Measurements from ENCODE around the gene SUSD1.
"Not testable (repeated sequence)": the region's sequence is repeated elsewhere in the genome, so short reads cannot be mapped to it uniquely, and the experiment has no call there.

Gene SUSD1

DNA sequence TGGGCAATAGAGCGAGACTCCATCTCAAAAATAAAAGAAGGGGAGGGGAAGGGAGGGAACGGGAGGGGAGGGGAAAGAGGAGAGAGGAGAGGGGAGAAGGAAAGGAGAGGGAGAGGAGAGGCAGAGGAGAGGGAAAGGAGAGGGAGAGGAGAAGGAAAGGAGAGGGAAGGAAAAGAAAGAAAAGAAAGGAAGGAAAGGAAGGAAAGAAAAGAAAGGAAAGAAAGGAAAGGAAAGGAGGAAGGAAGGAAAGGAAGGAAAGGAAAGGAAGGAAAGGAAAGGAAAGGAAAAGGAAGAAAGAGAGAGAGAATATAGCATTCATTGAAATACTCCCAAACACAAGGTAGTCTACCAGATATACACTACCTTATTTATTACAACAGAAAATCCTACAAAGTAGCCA, 44.8 kb downstream of the SUSD1 start:
- no peak overlapping the region for H3K27ac ChIP-seq
- no peak overlapping the region for H3K4me3 ChIP-seq (IDR thresholded peaks at IDR 0.05; ENCODE audit: insufficient read depth, low read depth, low read length)
- H3K4me1 ChIP-seq (ENCODE audit: low read depth, poor library complexity, severe bottlenecking), result no peaks in the 10 kb centered on the region
- TF ChIP-seq, protein P1, sequence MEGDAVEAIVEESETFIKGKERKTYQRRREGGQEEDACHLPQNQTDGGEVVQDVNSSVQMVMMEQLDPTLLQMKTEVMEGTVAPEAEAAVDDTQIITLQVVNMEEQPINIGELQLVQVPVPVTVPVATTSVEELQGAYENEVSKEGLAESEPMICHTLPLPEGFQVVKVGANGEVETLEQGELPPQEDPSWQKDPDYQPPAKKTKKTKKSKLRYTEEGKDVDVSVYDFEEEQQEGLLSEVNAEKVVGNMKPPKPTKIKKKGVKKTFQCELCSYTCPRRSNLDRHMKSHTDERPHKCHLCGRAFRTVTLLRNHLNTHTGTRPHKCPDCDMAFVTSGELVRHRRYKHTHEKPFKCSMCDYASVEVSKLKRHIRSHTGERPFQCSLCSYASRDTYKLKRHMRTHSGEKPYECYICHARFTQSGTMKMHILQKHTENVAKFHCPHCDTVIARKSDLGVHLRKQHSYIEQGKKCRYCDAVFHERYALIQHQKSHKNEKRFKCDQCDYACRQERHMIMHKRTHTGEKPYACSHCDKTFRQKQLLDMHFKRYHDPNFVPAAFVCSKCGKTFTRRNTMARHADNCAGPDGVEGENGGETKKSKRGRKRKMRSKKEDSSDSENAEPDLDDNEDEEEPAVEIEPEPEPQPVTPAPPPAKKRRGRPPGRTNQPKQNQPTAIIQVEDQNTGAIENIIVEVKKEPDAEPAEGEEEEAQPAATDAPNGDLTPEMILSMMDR (conservative IDR thresholded peaks at IDR 0.05; ENCODE audit: low read depth, low read length), result no peak
- H3K36me3 ChIP-seq (ENCODE audit: insufficient read depth), result no peaks in the 10 kb centered on the region
- H3K9ac ChIP-seq, result no peak overlapping the region
- H4K20me1 ChIP-seq (ENCODE audit: insufficient read depth), result no peaks in the 10 kb centered on the region
- no peak overlapping the region for H2AFZ ChIP-seq (ENCODE audit: low read depth)
- H3K4me2 ChIP-seq, result no peak overlapping the region
- H3K27me3 ChIP-seq (ENCODE audit: insufficient read depth, low read depth), result no peaks in the 10 kb centered on the region
- H3K79me2 ChIP-seq (ENCODE audit: insufficient read depth, low read depth), result no peaks in the 10 kb centered on the region

DNA sequence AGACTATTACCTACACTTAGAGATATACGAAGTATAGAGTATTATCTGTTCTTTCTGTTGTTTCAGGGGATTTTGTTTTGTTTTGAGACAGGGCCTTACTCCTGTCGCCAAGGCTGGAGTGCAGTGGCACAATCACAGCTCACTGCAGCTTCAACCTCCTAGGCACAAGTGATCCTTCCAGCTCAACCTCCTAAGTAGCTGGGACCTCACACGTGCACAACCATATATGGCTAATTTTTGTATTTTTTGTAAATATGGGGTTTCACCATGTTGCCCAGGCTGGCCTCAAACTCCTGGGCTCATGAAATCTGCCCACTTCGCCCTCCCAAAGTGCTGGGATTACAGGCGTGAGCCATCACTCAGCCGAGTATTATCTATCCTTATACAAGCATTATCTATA, 45.9 kb downstream of the SUSD1 start:
- TF ChIP-seq, protein P1 (conservative IDR thresholded peaks at IDR 0.05; ENCODE audit: low read depth, low read length), result no peak
- H3K36me3 ChIP-seq (ENCODE audit: insufficient read depth), result no peaks in the 10 kb centered on the region
- no peaks in the 10 kb centered on the region for H3K4me1 ChIP-seq (ENCODE audit: low read depth, poor library complexity, severe bottlenecking)
- H3K27me3 ChIP-seq (ENCODE audit: insufficient read depth, low read depth), result no peaks in the 10 kb centered on the region
- no peaks in the 10 kb centered on the region for H4K20me1 ChIP-seq (ENCODE audit: insufficient read depth)
- H3K4me2 ChIP-seq, result no peak overlapping the region
- no peak overlapping the region for H3K27ac ChIP-seq
- no peaks in the 10 kb centered on the region for H3K79me2 ChIP-seq (ENCODE audit: insufficient read depth, low read depth)
- H2AFZ ChIP-seq (ENCODE audit: low read depth), result no peak overlapping the region
- H3K4me3 ChIP-seq (IDR thresholded peaks at IDR 0.05; ENCODE audit: insufficient read depth, low read depth, low read length), result no peak overlapping the region
- H3K9ac ChIP-seq, result no peak overlapping the region

DNA sequence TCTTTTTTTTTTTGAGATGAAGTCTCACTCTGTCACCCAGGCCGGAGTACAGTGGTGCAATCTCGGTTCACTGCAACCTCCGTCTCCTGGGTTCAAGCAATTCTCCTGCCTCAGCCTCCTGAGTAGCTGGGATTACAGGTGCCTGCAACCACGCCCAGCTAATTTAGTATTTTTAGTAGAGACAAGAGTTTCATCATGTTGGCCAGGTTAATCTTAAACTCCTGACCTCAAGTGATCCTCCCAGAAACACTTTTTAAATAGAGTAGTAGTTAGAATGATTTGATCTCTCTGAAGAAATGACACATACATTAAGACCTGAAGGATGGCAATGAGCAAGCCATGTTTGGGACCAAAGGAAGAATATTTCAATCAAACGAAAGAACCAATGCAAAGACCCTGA, 46.7 kb downstream of the SUSD1 start:
- H3K4me3 ChIP-seq (IDR thresholded peaks at IDR 0.05; ENCODE audit: insufficient read depth, low read depth, low read length); H3K27me3 ChIP-seq (ENCODE audit: insufficient read depth, low read depth); H3K9ac ChIP-seq; H3K79me2 ChIP-seq (ENCODE audit: insufficient read depth, low read depth); H3K4me1 ChIP-seq (ENCODE audit: low read depth, poor library complexity, severe bottlenecking); H3K4me2 ChIP-seq; H2AFZ ChIP-seq (ENCODE audit: low read depth); H3K36me3 ChIP-seq (ENCODE audit: insufficient read depth); H4K20me1 ChIP-seq (ENCODE audit: insufficient read depth); H3K27ac ChIP-seq: not testable (repeated sequence)

DNA sequence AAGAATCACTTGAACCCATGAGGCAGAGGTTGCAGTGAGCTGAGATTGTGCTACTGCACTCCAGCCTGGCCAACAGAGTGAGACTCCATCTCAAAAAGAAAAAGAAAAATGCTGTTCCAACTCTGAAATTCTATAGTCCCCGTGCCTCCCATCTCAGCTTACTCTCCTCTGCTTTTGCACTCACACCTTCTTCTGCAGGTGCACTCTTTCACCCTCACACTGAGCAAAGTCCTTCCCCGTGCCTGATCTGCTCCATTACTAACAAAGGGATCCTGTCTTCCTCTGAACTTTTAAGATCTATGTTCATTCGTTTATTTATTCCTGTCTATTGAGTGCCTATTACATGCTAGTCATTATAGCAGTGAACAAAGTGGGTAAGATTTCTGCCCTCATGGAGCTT, 47.8 kb downstream of the SUSD1 start:
- Histone ChIP-seq H2AFZ (ENCODE audit: low read depth) (no peak overlapping the region), H3K4me2 (no peak overlapping the region), H3K4me3 (IDR thresholded peaks at IDR 0.05; ENCODE audit: insufficient read depth, low read depth, low read length) (no peak overlapping the region), H3K4me1 (ENCODE audit: low read depth, poor library complexity, severe bottlenecking) (no peaks in the 10 kb centered on the region), H4K20me1 (ENCODE audit: insufficient read depth) (no peaks in the 10 kb centered on the region), H3K9ac (no peak overlapping the region), H3K27ac (no peak overlapping the region), H3K79me2 (ENCODE audit: insufficient read depth, low read depth) (no peaks in the 10 kb centered on the region), H3K36me3 (ENCODE audit: insufficient read depth) (no peaks in the 10 kb centered on the region), H3K27me3 (ENCODE audit: insufficient read depth, low read depth) (no peaks in the 10 kb centered on the region)
- TF ChIP-seq, protein P1 (conservative IDR thresholded peaks at IDR 0.05; ENCODE audit: low read depth, low read length), result no peak

DNA sequence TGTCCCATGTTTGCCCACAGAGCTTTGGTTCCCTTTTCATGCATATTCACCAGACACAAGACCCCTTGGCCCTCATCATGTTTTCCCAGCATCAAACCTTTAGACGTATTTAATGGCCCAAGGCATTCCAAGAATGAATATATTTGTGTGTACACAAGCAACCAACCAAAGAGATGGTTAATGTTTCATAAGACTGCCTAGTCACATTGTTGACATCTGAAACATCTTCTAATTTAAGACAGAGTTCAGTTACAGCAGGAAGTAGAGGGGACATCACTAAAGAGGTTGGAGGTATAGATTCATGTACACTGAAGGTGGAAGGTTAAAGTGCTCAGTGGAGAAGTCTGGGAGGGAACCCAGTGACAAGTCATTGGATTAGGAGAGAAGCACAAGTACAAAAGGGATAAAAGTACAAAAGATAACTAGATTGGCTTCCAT, 49.1 kb downstream of the SUSD1 start:
- no peak overlapping the region for H3K27ac ChIP-seq
- H2AFZ ChIP-seq (ENCODE audit: low read depth), result no peak overlapping the region
- no peaks in the 10 kb centered on the region for H3K27me3 ChIP-seq (ENCODE audit: insufficient read depth, low read depth)
- H3K4me1 ChIP-seq (ENCODE audit: low read depth, poor library complexity, severe bottlenecking), result no peaks in the 10 kb centered on the region
- H3K4me2 ChIP-seq, result no peak overlapping the region
- no peaks in the 10 kb centered on the region for H3K79me2 ChIP-seq (ENCODE audit: insufficient read depth, low read depth)
- no peak overlapping the region for H3K9ac ChIP-seq
- TF ChIP-seq, protein P1 (conservative IDR thresholded peaks at IDR 0.05; ENCODE audit: low read depth, low read length), result no peak
- no peak overlapping the region for H3K4me3 ChIP-seq (IDR thresholded peaks at IDR 0.05; ENCODE audit: insufficient read depth, low read depth, low read length)
- H4K20me1 ChIP-seq (ENCODE audit: insufficient read depth), result no peaks in the 10 kb centered on the region
- no peaks in the 10 kb centered on the region for H3K36me3 ChIP-seq (ENCODE audit: insufficient read depth)
